Measurements from ENCODE around the gene SLCO1B3. TPM values are rescaled to one million over a fixed set of nuclear protein-coding genes. Genes with fewer than 3 reads are reported as not detected.

SLCO1B3 gene
- total and polyA plus RNA-seq, 5 experiments from 2014 or later = not detected

DNA sequence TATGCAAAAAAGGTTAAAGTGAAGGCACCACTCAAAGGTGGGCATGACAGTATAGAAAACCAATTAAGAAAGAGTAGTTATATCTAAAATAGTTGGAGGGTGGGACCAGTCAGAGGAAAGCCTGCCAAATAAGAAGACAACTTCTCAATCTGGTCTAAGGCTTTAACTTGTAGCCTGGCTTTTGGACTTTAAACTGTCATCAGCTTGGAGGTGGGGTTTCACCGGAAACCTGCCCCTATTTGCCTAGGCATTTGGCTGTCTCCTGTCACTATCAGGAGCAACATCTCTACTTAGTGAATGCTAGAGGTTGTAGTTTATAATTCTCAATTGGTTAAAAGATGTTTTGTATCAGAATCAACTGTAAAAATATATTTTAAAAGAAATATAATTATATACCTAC lies 107.3 kb downstream of the SLCO1B3 start:
- H3K27ac Mint-ChIP-seq = no peak overlapping the region
- POLR2A ChIA-PET = no interaction called here
- no peaks in the 10 kb centered on the region for H3K27me3 Mint-ChIP-seq
- H3K4me1 Mint-ChIP-seq = no peaks in the 10 kb centered on the region
- ATAC-seq (no peak), DNase-seq (no peak)
- no peaks in the 10 kb centered on the region for H3K36me3 Mint-ChIP-seq
- no peak overlapping the region for H3K4me3 Mint-ChIP-seq
- H3K9me3 Mint-ChIP-seq = peaks cover 0 to 27% (median 0%) of the 10 kb centered on the region in 9 donors

DNA sequence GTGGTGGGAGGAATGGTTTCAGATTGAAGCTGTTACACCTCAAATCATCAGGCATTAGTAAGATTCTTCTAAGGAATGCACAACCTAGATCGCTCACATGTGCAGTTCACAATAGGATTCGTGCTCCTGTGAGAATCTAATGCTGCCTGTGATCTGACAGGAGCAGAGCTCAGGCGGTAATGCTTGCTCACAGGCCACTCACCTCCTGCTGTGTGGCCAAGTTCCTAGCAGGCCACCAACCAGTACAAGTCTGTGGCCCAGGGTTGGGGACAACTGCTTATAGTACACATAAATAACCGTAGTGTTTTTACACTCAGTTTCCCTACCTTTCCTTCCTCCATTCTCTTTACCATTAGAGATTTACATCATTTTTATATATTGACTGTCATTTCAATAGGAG lies 121.4 kb downstream of the SLCO1B3 start:
- Mint-ChIP-seq H3K27me3 (no peaks in the 10 kb centered on the region), H3K9me3 (peaks cover 3 to 19% (median 7%) of the 10 kb centered on the region in 9 donors), H3K27ac (no peak overlapping the region), H3K4me1 (no peaks in the 10 kb centered on the region), H3K36me3 (peaks cover 0 to 4% (median 0%) of the 10 kb centered on the region in 3 donors), H3K4me3 (no peak overlapping the region)
- no peak for ATAC-seq
- POLR2A ChIA-PET = no interaction called here
- no peak for DNase-seq

DNA sequence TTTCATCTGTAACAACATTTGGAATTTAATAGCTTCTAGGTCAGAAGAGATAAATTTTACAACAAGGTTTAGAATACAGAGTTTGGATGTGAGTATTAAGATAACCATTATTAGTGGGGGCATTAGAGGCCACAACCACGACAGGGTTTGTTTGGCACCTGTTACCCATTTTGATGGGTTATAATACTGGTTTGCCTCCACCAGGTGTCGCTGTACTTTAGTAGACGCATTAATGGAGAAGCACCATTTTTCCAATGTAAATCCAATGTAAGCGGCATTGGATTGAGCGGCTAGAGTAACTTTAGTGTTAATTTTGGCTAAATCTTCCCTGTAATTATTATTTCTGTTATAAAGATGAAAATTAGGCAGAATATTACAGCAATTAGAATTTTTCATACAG lies 136.2 kb downstream of the SLCO1B3 start:
- no peaks in the 10 kb centered on the region for H3K4me1 Mint-ChIP-seq
- no peak for DNase-seq
- peaks cover 0 to 7% (median 0%) of the 10 kb centered on the region in 5 donors for H3K27me3 Mint-ChIP-seq
- POLR2A ChIA-PET = no interaction called here
- H3K9me3 Mint-ChIP-seq = peaks cover 0 to 9% (median 3%) of the 10 kb centered on the region in 9 donors
- no peak for ATAC-seq
- H3K36me3 Mint-ChIP-seq = no peaks in the 10 kb centered on the region
- H3K27ac Mint-ChIP-seq = no peak overlapping the region
- H3K4me3 Mint-ChIP-seq = no peak overlapping the region

DNA sequence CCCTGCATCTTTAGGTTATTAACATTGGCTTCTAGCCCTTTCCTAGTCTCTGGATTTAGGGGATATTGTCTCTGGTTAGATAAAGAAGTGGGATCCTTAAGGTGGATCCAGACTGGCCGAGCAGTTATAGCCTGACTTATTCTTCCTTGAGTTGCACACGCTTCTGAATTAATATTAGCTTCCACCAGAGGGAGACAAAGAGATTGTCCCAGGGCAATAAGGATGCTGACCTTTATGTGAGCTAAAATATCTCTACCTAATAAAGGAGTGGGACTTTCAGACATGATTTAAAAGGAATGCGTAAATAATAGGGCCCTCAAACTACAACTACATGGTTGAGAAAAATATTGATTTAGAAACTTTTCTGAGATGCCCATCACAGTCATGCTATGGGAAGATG lies 139.7 kb downstream of the SLCO1B3 start:
- ATAC-seq (no peak), DNase-seq (no peak)
- Mint-ChIP-seq H3K9me3 (peaks cover 0 to 12% (median 3%) of the 10 kb centered on the region in 9 donors), H3K27me3 (no peaks in the 10 kb centered on the region), H3K4me1 (no peaks in the 10 kb centered on the region), H3K4me3 (no peak overlapping the region), H3K36me3 (no peaks in the 10 kb centered on the region), H3K27ac (no peak overlapping the region)
- POLR2A ChIA-PET = no interaction called here

DNA sequence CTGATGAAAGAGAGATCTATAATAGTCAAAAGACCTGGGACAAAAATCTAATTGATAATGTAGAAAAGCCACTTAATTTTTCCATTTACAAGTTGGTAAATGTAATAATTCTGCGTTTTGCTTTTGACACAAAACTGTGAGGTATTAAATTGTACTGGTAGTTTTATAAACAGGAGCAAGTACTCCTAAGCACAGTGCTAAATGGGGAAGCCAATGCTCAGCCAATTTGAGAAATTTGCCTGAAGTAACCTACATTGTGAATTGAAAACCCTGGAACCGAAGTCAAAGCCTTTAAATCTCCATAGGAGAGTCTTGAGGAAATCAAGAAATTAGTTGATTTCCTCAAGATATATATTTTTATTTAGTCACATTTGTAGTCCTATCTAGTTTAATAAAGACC lies 152.8 kb downstream of the SLCO1B3 start:
- POLR2A ChIA-PET = no interaction called here

DNA sequence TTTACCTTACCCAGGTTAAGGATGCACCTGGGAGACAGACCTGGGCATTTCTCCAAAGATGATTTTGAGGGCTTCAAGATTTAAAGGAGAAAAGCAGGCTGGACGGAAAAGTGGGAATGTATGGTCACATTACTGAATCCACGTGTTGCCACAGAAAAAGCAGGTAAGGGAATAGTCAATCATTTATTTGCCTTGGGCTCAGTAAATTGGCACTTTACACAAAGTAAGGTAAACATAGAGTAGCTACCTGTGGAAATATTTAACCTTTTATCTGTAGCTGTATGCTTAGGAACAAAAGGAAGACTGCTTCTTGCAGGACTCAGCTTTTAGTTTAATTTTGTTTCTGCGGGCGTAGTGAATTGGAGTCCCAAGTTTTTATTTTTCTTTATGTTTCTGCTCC lies 153.3 kb downstream of the SLCO1B3 start:
- H3K9me3 Mint-ChIP-seq = peaks cover 0 to 17% (median 4%) of the 10 kb centered on the region in 9 donors
- ATAC-seq (no peak), DNase-seq (no peak)
- H3K36me3 Mint-ChIP-seq = no peaks in the 10 kb centered on the region
- H3K27me3 Mint-ChIP-seq = no peaks in the 10 kb centered on the region
- POLR2A ChIA-PET = no interaction called here
- no peak overlapping the region for H3K27ac Mint-ChIP-seq
- H3K4me3 Mint-ChIP-seq = no peak overlapping the region
- H3K4me1 Mint-ChIP-seq = no peaks in the 10 kb centered on the region

More for the DNA sequence above, 152.8 kb downstream of the SLCO1B3 start:
- peaks cover 0 to 22% (median 4%) of the 10 kb centered on the region in 9 donors for H3K9me3 Mint-ChIP-seq
- H3K36me3 Mint-ChIP-seq = no peaks in the 10 kb centered on the region
- H3K4me3 Mint-ChIP-seq = no peak overlapping the region
- DNase-seq (no peak), ATAC-seq (no peak)
- H3K4me1 Mint-ChIP-seq = no peaks in the 10 kb centered on the region
- no peaks in the 10 kb centered on the region for H3K27me3 Mint-ChIP-seq
- H3K27ac Mint-ChIP-seq = no peak overlapping the region

Other genes with a start within 250 kb of the SLCO1B3 start
- gene SLCO1C1, start 115.4 kb upstream of the SLCO1B3 start, total RNA-seq = not detected
- gene SLCO1C1, start 115.4 kb upstream of the SLCO1B3 start, polyA plus RNA-seq = not detected